ENCODE measurements around the gene SULT1A2.

DNA sequence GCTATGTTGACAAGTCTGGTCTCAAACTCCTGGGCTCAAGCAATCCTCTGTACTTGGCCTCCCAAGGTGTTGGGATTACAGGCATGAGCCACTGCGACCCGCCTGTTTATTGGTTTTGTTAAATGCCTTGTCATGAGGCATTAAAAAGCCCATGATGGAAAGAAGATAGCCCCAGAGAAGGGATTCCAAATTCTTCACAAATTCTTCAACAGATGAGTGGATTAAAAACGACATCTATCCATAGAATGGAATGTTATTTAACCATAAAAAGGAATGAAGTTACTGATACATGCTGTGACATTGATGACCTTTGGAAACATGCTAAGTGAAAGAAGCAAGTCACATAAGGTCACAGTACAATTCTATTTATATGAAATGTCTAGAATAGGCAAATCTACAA lies 38.4 kb downstream of the SULT1A2 start:
- TF ChIP-seq, protein P1, sequence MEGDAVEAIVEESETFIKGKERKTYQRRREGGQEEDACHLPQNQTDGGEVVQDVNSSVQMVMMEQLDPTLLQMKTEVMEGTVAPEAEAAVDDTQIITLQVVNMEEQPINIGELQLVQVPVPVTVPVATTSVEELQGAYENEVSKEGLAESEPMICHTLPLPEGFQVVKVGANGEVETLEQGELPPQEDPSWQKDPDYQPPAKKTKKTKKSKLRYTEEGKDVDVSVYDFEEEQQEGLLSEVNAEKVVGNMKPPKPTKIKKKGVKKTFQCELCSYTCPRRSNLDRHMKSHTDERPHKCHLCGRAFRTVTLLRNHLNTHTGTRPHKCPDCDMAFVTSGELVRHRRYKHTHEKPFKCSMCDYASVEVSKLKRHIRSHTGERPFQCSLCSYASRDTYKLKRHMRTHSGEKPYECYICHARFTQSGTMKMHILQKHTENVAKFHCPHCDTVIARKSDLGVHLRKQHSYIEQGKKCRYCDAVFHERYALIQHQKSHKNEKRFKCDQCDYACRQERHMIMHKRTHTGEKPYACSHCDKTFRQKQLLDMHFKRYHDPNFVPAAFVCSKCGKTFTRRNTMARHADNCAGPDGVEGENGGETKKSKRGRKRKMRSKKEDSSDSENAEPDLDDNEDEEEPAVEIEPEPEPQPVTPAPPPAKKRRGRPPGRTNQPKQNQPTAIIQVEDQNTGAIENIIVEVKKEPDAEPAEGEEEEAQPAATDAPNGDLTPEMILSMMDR (IDR thresholded peaks at IDR 0.05) = no peak
- TF ChIP-seq POLR2A (IDR thresholded peaks at IDR 0.05) = no peak

Data from heart left ventricle (tissue), 13 donors.